ENCODE data around the gene CRACR2A. TPM values are rescaled to one million over a fixed set of nuclear protein-coding genes. Genes with fewer than 3 reads are reported as not detected.

CRACR2A gene
- total RNA-seq, 1 donor from 2014 or later: 4.4 TPM

DNA sequence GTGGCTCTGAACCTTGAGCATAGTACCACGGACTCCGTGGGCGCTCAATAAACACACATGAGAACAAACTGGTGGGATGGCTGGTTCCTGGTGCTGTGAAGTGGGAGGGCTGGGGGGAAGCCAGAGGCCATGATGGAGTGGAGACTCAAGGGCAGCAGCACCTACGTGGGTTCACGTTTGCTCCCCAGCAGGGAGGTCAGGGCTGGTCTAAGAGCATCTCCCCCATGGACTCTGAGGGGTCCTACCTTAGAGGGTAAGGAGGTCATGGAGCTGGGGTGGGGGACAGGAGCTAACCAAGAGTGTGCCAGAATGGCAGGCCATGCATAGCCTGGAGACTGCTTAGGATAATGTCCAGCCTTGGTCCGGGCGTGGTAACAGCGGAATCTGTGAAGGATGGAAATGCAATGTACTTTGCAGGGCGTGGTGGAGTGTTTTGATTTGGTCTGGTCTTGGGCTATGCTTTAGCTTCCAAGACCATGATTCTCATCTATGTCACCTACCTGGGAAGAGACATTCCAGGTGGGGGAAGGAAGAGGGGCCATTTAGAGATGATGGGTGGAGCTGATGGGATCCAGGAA is 158.9 kb downstream of the CRACR2A start:
- Histone ChIP-seq H3K4me1 (no peaks in the 10 kb centered on the region), H3K9me3 (no peaks in the 10 kb centered on the region), H3K27me3 (no peaks in the 10 kb centered on the region), H3K4me3 (no peak overlapping the region), H3K27ac (no peak overlapping the region), H3K36me3 (no peaks in the 10 kb centered on the region)
- DNase-seq (ENCODE audit: extremely low spot score in 2 of 2): no peak
- intact Hi-C loops (cut with DNase I): no loop called here
- TF ChIP-seq POLR2A (IDR thresholded peaks at IDR 0.05): no peak
- no peak for TF ChIP-seq POLR2AphosphoS5 (IDR thresholded peaks at IDR 0.05; ENCODE audit: insufficient read depth in 1 of 2, low read depth in 1 of 2)
- TF ChIP-seq, protein P1, sequence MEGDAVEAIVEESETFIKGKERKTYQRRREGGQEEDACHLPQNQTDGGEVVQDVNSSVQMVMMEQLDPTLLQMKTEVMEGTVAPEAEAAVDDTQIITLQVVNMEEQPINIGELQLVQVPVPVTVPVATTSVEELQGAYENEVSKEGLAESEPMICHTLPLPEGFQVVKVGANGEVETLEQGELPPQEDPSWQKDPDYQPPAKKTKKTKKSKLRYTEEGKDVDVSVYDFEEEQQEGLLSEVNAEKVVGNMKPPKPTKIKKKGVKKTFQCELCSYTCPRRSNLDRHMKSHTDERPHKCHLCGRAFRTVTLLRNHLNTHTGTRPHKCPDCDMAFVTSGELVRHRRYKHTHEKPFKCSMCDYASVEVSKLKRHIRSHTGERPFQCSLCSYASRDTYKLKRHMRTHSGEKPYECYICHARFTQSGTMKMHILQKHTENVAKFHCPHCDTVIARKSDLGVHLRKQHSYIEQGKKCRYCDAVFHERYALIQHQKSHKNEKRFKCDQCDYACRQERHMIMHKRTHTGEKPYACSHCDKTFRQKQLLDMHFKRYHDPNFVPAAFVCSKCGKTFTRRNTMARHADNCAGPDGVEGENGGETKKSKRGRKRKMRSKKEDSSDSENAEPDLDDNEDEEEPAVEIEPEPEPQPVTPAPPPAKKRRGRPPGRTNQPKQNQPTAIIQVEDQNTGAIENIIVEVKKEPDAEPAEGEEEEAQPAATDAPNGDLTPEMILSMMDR (IDR thresholded peaks at IDR 0.05): no peak

DNA sequence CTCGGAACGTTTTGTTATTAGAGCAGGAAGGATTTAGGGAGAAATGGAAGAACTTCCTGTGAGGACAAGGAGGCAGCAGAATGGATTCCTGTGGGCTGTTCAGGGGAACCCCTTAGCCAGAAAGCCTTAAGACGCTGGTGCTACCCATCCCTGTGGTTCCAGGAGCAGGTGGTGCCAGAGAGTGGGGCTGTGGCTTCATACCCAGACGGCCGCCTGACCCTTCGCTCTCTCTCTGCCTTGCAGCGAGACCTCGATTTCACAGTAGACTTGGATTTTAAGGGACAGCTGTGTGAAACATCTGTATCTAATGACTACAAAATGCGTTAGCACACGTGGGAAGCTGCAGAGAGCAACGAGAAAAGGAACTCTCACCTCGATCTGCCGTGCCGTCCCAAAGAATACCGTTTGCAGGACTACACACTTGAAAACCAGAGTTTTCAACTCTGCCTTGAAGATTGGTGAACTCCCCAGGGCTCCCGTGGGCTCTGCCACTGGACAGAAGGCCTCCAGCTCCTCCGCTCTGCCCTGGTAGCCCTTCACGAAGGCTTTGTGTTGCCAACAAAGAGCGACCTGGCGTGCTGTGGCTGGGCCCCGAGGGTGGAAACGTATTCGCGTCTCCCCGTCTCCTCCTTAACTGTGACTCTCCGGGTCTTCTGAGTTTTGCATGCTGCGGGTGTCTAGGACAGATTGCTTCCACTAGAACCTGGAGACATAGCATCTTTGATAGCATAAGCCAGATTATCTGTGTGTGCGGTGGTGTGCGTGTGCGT is 159.9 kb downstream of the CRACR2A start:
- Histone ChIP-seq H3K4me1 (no peaks in the 10 kb centered on the region), H3K36me3 (no peaks in the 10 kb centered on the region), H3K4me3 (no peak overlapping the region), H3K27ac (no peak overlapping the region), H3K27me3 (no peaks in the 10 kb centered on the region), H3K9me3 (no peaks in the 10 kb centered on the region)
- TF ChIP-seq, protein P1 (IDR thresholded peaks at IDR 0.05): no peak
- no peak for TF ChIP-seq POLR2A (IDR thresholded peaks at IDR 0.05)
- no peak for DNase-seq (ENCODE audit: extremely low spot score in 2 of 2)
- intact Hi-C loops (cut with DNase I): no loop called here

DNA sequence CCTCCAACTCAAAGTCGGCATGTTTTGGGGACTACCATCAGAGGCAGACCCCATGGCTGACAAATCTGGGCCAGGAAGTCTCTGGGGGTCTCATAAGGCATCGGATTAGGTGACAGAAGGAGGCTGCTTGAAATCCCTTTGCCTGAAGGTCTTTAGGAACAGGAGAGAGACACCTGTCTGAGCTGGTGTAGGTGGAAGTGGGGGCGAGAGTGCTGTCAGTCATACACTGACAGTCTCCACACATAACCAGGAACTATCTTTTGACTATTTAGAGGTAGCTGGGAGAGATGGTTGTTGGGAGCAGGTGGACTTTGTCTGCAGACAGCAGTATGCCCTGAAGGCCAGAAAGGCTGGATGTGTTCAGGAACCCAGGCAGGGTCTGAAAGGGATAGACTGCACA is 163.2 kb downstream of the CRACR2A start:
- H3K27ac ChIP-seq: no peak overlapping the region
- no peaks in the 10 kb centered on the region for H3K27me3 ChIP-seq
- H3K9me3 ChIP-seq: no peaks in the 10 kb centered on the region
- H3K4me3 ChIP-seq: no peak overlapping the region
- TF ChIP-seq POLR2AphosphoS5 (IDR thresholded peaks at IDR 0.05; ENCODE audit: insufficient read depth in 1 of 2, low read depth in 1 of 2) (no peak), POLR2A (IDR thresholded peaks at IDR 0.05) (no peak)
- TF ChIP-seq, protein P1 (IDR thresholded peaks at IDR 0.05): no peak
- H3K4me1 ChIP-seq: no peaks in the 10 kb centered on the region
- intact Hi-C loops (cut with DNase I): no loop called here
- no peak for DNase-seq (ENCODE audit: extremely low spot score in 2 of 2)
- H3K36me3 ChIP-seq: no peaks in the 10 kb centered on the region

DNA sequence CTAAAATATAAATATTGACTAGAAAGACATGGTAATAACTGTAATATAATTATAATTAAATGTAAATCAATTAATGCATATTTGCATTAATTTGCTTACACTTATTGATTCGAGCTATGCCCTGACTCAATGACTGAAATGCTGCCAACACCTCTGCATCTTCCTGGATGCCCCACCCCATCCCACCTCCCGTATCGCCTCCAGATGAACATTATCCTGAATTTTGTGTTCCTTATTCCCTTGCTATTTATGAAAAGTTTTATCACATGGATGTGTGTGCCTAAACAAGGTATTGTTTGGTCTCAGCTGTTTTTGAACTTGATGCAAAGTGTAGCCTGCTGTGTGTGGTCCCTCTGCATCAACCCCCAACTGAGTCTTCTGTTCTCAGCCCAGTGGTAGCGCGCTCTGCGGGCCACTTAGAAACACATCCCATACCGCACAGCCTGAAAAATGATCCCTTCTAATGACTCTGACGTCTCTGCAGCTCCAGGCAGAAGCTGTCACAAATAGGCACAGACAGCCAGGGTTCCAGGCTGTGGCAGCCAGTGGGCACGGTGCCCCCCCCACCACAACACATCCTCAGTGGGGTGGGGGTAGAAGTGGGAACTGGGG is 165.4 kb downstream of the CRACR2A start:
- Histone ChIP-seq H3K4me3 (no peak overlapping the region), H3K36me3 (no peaks in the 10 kb centered on the region), H3K27me3 (no peaks in the 10 kb centered on the region), H3K9me3 (no peaks in the 10 kb centered on the region), H3K4me1 (no peaks in the 10 kb centered on the region), H3K27ac (no peak overlapping the region)
- intact Hi-C loops (cut with DNase I): no loop called here
- TF ChIP-seq POLR2AphosphoS5 (IDR thresholded peaks at IDR 0.05; ENCODE audit: insufficient read depth in 1 of 2, low read depth in 1 of 2) (no peak), POLR2A (IDR thresholded peaks at IDR 0.05) (no peak)
- TF ChIP-seq, protein P1 (IDR thresholded peaks at IDR 0.05): no peak
- no peak for DNase-seq (ENCODE audit: extremely low spot score in 2 of 2)
